ENCODE results near the gene COL1A1.

Gene COL1A1

GRCh38 chr17:50183421-50183994, 17.9 kb downstream of the COL1A1 start:
- H3K9me3 ChIP-seq (ENCODE audit: insufficient read depth, low read depth, low read length) = no peaks in the 10 kb centered on the region
- no peak overlapping the region for H3K4me3 ChIP-seq (ENCODE audit: low read length)
- H3K27ac ChIP-seq (ENCODE audit: low read depth, low read length) = no peak overlapping the region
- H3K4me1 ChIP-seq (ENCODE audit: insufficient read depth, low read length) = peaks cover 20% of the 10 kb centered on the region
- no peaks in the 10 kb centered on the region for H3K27me3 ChIP-seq (ENCODE audit: insufficient read depth, low read length)
- peak overlapping the region; percentile 18; the same call in 1 of the 2 replicates for H3K9ac ChIP-seq (ENCODE audit: low read depth, low read length)
- H3K36me3 ChIP-seq (ENCODE audit: insufficient read depth, low read length) = peaks cover 32% of the 10 kb centered on the region
- 70% methylated on average over 11 of the region's 12 CpGs for WGBS

- 0 out of 2 replicates have a peak overlapping the region, but pooled peaks have one; percentile 18 for H3K9ac ChIP-seq (ENCODE audit: low read depth, low read length)
- no peaks in the 10 kb centered on the region for H3K27me3 ChIP-seq (ENCODE audit: insufficient read depth, low read length)
- no peak overlapping the region for H3K27ac ChIP-seq (ENCODE audit: low read depth, low read length)
- no peak overlapping the region for H3K4me3 ChIP-seq (ENCODE audit: low read length)
- no peaks in the 10 kb centered on the region for H3K9me3 ChIP-seq (ENCODE audit: insufficient read depth, low read depth, low read length)
- 86% methylated on average over 18 of the region's 18 CpGs for WGBS
- peaks cover 25% of the 10 kb centered on the region for H3K4me1 ChIP-seq (ENCODE audit: insufficient read depth, low read length)
- H3K36me3 ChIP-seq (ENCODE audit: insufficient read depth, low read length) = peaks cover 26% of the 10 kb centered on the region
Measured at GRCh38 chr17:50182783-50183420, 18.5 kb downstream of the COL1A1 start.

- no peaks in the 10 kb centered on the region for H3K27me3 ChIP-seq (ENCODE audit: insufficient read depth, low read length)
- no peak overlapping the region for H3K27ac ChIP-seq (ENCODE audit: low read depth, low read length)
- 91% methylated on average over 12 of the region's 12 CpGs for WGBS
- peaks cover 30% of the 10 kb centered on the region for H3K4me1 ChIP-seq (ENCODE audit: insufficient read depth, low read length)
- H3K36me3 ChIP-seq (ENCODE audit: insufficient read depth, low read length) = peaks cover 16% of the 10 kb centered on the region
- H3K9me3 ChIP-seq (ENCODE audit: insufficient read depth, low read depth, low read length) = no peaks in the 10 kb centered on the region
- no peak overlapping the region for H3K4me3 ChIP-seq (ENCODE audit: low read length)
- H3K9ac ChIP-seq (ENCODE audit: low read depth, low read length) = no peak overlapping the region
Measured at GRCh38 chr17:50181591-50182560, 19.6 kb downstream of the COL1A1 start.

GRCh38 chr17:50181144-50181543, 20.3 kb downstream of the COL1A1 start:
- Histone ChIP-seq H3K27me3 (ENCODE audit: insufficient read depth, low read length) (no peaks in the 10 kb centered on the region), H3K36me3 (ENCODE audit: insufficient read depth, low read length) (peaks cover 8% of the 10 kb centered on the region), H3K4me3 (ENCODE audit: low read length) (no peak overlapping the region), H3K4me1 (ENCODE audit: insufficient read depth, low read length) (peaks cover 30% of the 10 kb centered on the region), H3K27ac (ENCODE audit: low read depth, low read length) (no peak overlapping the region), H3K9ac (ENCODE audit: low read depth, low read length) (no peak overlapping the region), H3K9me3 (ENCODE audit: insufficient read depth, low read depth, low read length) (no peaks in the 10 kb centered on the region)
- WGBS = 95% methylated on average over 13 of the region's 13 CpGs

GRCh38 chr17:50180620-50181019, 20.8 kb downstream of the COL1A1 start:
- H3K36me3 ChIP-seq (ENCODE audit: insufficient read depth, low read length) = peaks cover 3% of the 10 kb centered on the region
- H3K27ac ChIP-seq (ENCODE audit: low read depth, low read length) = no peak overlapping the region
- H3K9ac ChIP-seq (ENCODE audit: low read depth, low read length) = no peak overlapping the region
- no peaks in the 10 kb centered on the region for H3K9me3 ChIP-seq (ENCODE audit: insufficient read depth, low read depth, low read length)
- H3K4me1 ChIP-seq (ENCODE audit: insufficient read depth, low read length) = peaks cover 30% of the 10 kb centered on the region
- no peak overlapping the region for H3K4me3 ChIP-seq (ENCODE audit: low read length)
- WGBS = 83% methylated on average over 11 of the region's 12 CpGs
- H3K27me3 ChIP-seq (ENCODE audit: insufficient read depth, low read length) = no peaks in the 10 kb centered on the region

- Histone ChIP-seq H3K27ac (ENCODE audit: low read depth, low read length) (no peak overlapping the region), H3K27me3 (ENCODE audit: insufficient read depth, low read length) (no peaks in the 10 kb centered on the region), H3K36me3 (ENCODE audit: insufficient read depth, low read length) (no peaks in the 10 kb centered on the region), H3K4me3 (ENCODE audit: low read length) (no peak overlapping the region), H3K4me1 (ENCODE audit: insufficient read depth, low read length) (peaks cover 30% of the 10 kb centered on the region), H3K9ac (ENCODE audit: low read depth, low read length) (no peak overlapping the region), H3K9me3 (ENCODE audit: insufficient read depth, low read depth, low read length) (no peaks in the 10 kb centered on the region)
- 93% methylated on average over 4 of the region's 4 CpGs for WGBS
Measured at GRCh38 chr17:50180111-50180510, 21.3 kb downstream of the COL1A1 start.

GRCh38 chr17:50177983-50178834, 23.2 kb downstream of the COL1A1 start:
- H3K27ac ChIP-seq (ENCODE audit: low read depth, low read length) = peak overlapping the region; percentile 62
- no peaks in the 10 kb centered on the region for H3K27me3 ChIP-seq (ENCODE audit: insufficient read depth, low read length)
- H3K9ac ChIP-seq (ENCODE audit: low read depth, low read length) = peak overlapping the region; percentile 69

GRCh38 chr17:50177476-50177875, 24.0 kb downstream of the COL1A1 start:
- 91% methylated on average over 10 of the region's 10 CpGs for WGBS
- Histone ChIP-seq H3K4me1 (ENCODE audit: insufficient read depth, low read length) (peaks cover 18% of the 10 kb centered on the region), H3K27me3 (ENCODE audit: insufficient read depth, low read length) (no peaks in the 10 kb centered on the region), H3K36me3 (ENCODE audit: insufficient read depth, low read length) (no peaks in the 10 kb centered on the region), H3K4me3 (ENCODE audit: low read length) (no peak overlapping the region), H3K9me3 (ENCODE audit: insufficient read depth, low read depth, low read length) (no peaks in the 10 kb centered on the region), H3K9ac (ENCODE audit: low read depth, low read length) (peak overlapping the region; percentile 69), H3K27ac (ENCODE audit: low read depth, low read length) (peak overlapping the region; percentile 62; the same call in 1 of the 2 replicates)

More at GRCh38 chr17:50177983-50178834, 23.2 kb downstream of the COL1A1 start:
- Histone ChIP-seq H3K9me3 (ENCODE audit: insufficient read depth, low read depth, low read length) (no peaks in the 10 kb centered on the region), H3K4me1 (ENCODE audit: insufficient read depth, low read length) (peaks cover 22% of the 10 kb centered on the region), H3K4me3 (ENCODE audit: low read length) (peak overlapping the region; percentile 36), H3K36me3 (ENCODE audit: insufficient read depth, low read length) (no peaks in the 10 kb centered on the region)
- WGBS = 10% methylated on average over 22 of the region's 22 CpGs

GRCh38 chr17:50176559-50177357, 24.7 kb downstream of the COL1A1 start:
- Histone ChIP-seq H3K27me3 (ENCODE audit: insufficient read depth, low read length) (no peaks in the 10 kb centered on the region), H3K9me3 (ENCODE audit: insufficient read depth, low read depth, low read length) (no peaks in the 10 kb centered on the region), H3K27ac (ENCODE audit: low read depth, low read length) (no peak overlapping the region), H3K4me1 (ENCODE audit: insufficient read depth, low read length) (peaks cover 18% of the 10 kb centered on the region), H3K9ac (ENCODE audit: low read depth, low read length) (no peak overlapping the region), H3K4me3 (ENCODE audit: low read length) (no peak overlapping the region), H3K36me3 (ENCODE audit: insufficient read depth, low read length) (no peaks in the 10 kb centered on the region)
- 86% methylated on average over 20 of the region's 20 CpGs for WGBS
